ENCODE results near the gene DOCK10.

The DOCK10 gene

DNA sequence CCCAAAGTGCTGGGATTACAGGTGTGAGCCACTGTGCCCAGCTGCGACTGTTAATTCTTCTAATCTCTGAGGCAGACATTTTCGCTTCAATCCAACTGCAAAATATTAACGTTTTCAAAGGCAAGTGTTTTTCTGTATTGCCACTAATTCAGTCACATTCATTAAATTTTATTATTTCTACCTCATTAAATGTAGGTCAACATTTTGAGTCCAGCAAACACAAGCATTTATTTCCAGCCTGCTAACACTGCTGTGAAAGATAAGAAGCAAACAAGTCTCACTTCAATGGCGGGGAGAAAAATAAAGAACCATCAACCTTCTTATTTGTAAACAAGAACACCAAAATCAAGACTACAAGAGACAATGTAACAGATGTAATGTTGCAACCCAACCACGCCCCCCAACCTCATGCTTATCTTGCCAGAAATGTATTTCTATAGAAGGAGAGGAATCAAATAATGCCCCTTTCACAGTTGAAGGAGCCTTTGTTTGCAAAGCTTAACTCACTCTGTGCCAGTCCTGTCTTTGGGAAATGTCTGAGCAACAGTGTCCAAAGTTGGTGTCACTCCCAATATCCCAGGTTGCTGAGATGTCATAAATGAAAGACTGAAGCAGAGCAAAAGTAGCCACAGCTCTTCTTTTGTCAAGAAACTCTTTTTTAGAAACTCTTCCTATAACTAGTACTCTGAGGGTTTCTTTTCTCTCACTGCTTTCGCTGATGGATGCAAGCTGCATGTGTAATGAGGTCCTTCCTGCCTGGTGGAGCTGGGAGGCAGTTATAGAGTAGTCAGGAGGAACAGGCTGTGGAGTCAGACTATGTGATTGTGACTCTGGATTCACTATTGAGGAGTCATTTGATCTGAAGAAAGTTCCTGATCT lies 8.6 kb downstream of the DOCK10 start:
- peaks cover 47 to 75% of the 10 kb centered on the region in 2 donors for H3K4me1 Mint-ChIP-seq
- H3K27ac Mint-ChIP-seq = peak overlapping the region; percentile 52
- H3K27me3 Mint-ChIP-seq = no peaks in the 10 kb centered on the region
- ATAC-seq (replicated peaks) = no peak
- H3K36me3 Mint-ChIP-seq = peaks cover 55 to 67% of the 10 kb centered on the region in 2 donors
- no peak for DNase-seq
- peak overlapping the region; percentile 35 to 44 for H3K4me3 Mint-ChIP-seq
- H3K9me3 Mint-ChIP-seq = peaks cover 0 to 1% of the 10 kb centered on the region in 2 donors

DNA sequence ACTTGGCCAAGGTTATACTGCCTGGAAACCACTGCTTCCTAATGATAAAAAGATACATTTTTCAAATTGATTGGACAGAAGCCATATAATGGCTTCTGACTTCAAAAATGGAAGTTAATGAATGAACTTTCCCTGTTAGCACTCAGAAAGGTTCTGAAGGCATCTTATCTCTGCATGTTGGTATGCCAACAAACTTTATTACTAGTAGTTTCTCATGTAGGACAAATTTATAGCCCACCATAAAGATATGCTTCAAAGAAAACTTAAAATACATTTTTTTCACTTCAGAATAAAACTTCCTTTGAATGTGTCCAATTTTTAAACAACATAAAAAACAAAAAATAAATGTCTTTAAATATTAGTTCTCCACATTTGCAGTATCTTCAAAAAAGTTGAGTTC lies 10.0 kb downstream of the DOCK10 start:
- H3K4me3 Mint-ChIP-seq = peak overlapping the region; percentile 30 to 51
- H3K36me3 Mint-ChIP-seq = peaks cover 56 to 66% of the 10 kb centered on the region in 2 donors
- ATAC-seq (replicated peaks) (no peak), DNase-seq (no peak)
- peaks cover 0 to 1% of the 10 kb centered on the region in 2 donors for H3K9me3 Mint-ChIP-seq
- H3K4me1 Mint-ChIP-seq = peaks cover 51 to 75% of the 10 kb centered on the region in 2 donors
- no peaks in the 10 kb centered on the region for H3K27me3 Mint-ChIP-seq
- H3K27ac Mint-ChIP-seq = peak overlapping the region; percentile 34

DNA sequence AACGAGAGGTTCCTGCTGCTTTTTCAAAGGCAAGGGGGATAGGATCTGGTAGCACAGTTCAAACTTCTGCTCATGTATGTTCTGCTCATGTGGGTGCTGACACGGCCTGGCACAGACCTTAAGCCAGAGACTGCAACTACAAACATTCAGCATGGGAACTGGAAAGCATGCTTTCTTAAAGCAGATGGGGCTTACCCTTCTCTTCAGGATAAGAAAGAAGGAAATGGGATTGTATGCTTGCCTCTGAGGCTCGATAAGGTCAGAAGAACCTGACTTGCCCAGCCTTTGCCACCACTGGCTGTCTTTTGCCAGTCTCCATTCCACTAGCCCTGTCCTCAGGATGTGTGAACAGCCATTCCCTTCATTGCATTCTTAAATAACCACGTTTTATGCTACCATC lies 10.7 kb downstream of the DOCK10 start:
- DNase-seq (no peak), ATAC-seq (replicated peaks) (peak; percentile 82 to 84)
- peak overlapping the region; percentile 51 for H3K27ac Mint-ChIP-seq
- H3K36me3 Mint-ChIP-seq = peaks cover 53 to 66% of the 10 kb centered on the region in 2 donors
- peak overlapping the region; percentile 14 to 25 for H3K4me3 Mint-ChIP-seq
- H3K9me3 Mint-ChIP-seq = peaks cover 0 to 1% of the 10 kb centered on the region in 2 donors
- H3K4me1 Mint-ChIP-seq = peaks cover 50 to 75% of the 10 kb centered on the region in 2 donors
- no peaks in the 10 kb centered on the region for H3K27me3 Mint-ChIP-seq

DNA sequence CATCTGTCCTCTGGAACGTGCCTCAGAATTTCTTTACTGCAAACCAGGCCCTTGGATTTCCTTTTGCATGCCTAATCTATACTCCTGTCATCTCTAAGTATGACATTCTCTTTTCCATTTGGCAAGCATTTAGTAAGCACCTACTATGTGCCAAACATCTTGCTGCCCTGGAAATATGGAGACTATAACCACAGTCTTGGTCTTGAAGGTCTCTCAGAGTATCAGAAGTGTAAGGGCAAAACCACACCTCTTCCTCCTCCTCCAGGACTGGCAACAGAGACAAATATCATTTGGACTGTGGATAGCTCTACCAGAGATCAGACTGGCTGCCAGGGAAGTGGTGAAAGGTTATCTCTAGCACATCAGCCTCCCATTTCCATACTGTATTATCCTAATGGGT lies 11.4 kb downstream of the DOCK10 start:
- DNase-seq (no peak), ATAC-seq (replicated peaks) (no peak)
- H3K4me1 Mint-ChIP-seq = peaks cover 57 to 75% of the 10 kb centered on the region in 2 donors
- H3K9me3 Mint-ChIP-seq = peaks cover 0 to 1% of the 10 kb centered on the region in 2 donors
- peaks cover 51 to 66% of the 10 kb centered on the region in 2 donors for H3K36me3 Mint-ChIP-seq
- peak overlapping the region; percentile 14 to 25 for H3K4me3 Mint-ChIP-seq
- peak overlapping the region; percentile 51 for H3K27ac Mint-ChIP-seq
- no peaks in the 10 kb centered on the region for H3K27me3 Mint-ChIP-seq

DNA sequence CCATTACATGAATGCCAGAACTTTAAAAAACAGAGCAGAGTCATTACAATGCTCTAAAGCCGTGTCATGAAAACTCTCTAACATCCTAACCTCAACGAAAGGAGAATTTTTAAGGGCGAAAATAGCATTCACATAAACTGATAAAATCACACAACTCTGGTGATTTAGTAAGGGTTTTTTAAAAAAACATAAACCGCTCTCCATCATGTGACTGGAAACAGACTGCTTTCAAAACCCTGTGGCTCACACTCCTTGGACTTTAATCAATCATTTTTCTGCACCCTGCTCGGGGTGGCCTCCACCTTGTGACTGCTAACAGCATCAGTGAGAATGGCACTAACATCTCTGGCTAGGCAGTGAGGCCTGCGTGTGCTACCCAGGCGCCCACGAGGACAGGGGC lies 12.1 kb downstream of the DOCK10 start:
- Mint-ChIP-seq H3K4me3 (peak overlapping the region; percentile 37 to 61), H3K27me3 (no peaks in the 10 kb centered on the region), H3K4me1 (peaks cover 58 to 77% of the 10 kb centered on the region in 2 donors), H3K27ac (peak overlapping the region; percentile 81), H3K9me3 (no peaks in the 10 kb centered on the region), H3K36me3 (peaks cover 48 to 68% of the 10 kb centered on the region in 2 donors)
- no peak for ATAC-seq (replicated peaks)
- no peak for DNase-seq

DNA sequence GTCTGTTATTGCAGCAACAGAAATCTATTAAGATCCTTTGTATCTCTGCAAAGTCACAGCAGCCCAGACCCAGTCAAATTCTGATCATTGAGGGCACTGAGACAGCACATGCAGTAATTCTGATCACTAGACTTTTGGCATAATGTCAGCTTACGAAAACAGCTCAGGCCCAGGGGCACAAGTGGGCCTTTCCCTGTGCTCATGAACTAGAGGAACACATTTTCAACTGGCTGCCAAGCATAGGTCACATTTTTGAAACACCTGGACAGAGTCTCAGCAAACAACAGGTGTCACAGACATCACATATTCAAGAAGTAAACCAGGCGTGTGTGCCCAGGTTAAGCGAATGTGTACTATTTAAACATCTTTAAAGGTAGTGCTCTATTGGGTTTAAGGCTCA lies 13.7 kb downstream of the DOCK10 start:
- Mint-ChIP-seq H3K36me3 (peaks cover 35 to 59% of the 10 kb centered on the region in 2 donors), H3K4me3 (no peak overlapping the region), H3K4me1 (peaks cover 49 to 69% of the 10 kb centered on the region in 2 donors), H3K27me3 (no peaks in the 10 kb centered on the region), H3K9me3 (no peaks in the 10 kb centered on the region), H3K27ac (no peak overlapping the region)
- peak; percentile 44 to 63 for ATAC-seq (replicated peaks)
- no peak for DNase-seq

DNA sequence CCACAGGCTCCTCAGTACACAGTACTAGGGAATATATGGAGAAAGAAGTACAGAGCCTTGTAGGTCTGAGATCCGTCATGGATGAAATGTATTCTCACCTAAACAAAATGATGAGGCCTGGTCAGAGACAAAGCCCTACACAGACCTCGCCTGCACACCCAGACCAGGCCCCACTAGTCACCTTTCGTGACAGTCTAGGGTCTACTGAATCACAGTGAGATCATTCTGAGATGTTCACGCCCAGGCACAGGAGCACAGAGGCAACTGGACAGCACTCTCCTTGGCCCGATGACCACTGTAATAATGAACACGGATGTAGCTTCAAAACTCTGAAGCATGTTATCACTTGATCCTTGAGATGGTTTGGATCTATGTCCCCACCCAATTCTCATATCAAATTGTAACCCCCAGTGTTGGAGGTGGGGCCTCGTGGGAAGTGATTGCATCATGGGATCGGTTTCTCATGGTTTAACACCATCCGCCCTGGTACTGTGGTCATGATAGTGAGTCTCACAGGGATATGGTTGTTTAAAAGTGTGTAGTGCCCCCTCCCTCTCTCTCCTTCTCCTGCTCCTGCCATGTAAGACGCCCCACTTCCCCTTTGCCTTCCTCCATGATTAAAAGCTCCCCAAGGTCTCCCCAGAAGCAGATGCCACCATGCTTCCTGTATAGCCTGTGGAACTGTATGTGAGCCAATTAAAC lies 15.1 kb downstream of the DOCK10 start:
- peak overlapping the region; percentile 22 to 23 for H3K4me3 Mint-ChIP-seq
- ATAC-seq (replicated peaks) (no peak), DNase-seq (no peak)
- peaks cover 41 to 64% of the 10 kb centered on the region in 2 donors for H3K36me3 Mint-ChIP-seq
- no peaks in the 10 kb centered on the region for H3K9me3 Mint-ChIP-seq
- no peaks in the 10 kb centered on the region for H3K27me3 Mint-ChIP-seq
- H3K4me1 Mint-ChIP-seq = peaks cover 55 to 74% of the 10 kb centered on the region in 2 donors
- peak overlapping the region; percentile 90 for H3K27ac Mint-ChIP-seq

DNA sequence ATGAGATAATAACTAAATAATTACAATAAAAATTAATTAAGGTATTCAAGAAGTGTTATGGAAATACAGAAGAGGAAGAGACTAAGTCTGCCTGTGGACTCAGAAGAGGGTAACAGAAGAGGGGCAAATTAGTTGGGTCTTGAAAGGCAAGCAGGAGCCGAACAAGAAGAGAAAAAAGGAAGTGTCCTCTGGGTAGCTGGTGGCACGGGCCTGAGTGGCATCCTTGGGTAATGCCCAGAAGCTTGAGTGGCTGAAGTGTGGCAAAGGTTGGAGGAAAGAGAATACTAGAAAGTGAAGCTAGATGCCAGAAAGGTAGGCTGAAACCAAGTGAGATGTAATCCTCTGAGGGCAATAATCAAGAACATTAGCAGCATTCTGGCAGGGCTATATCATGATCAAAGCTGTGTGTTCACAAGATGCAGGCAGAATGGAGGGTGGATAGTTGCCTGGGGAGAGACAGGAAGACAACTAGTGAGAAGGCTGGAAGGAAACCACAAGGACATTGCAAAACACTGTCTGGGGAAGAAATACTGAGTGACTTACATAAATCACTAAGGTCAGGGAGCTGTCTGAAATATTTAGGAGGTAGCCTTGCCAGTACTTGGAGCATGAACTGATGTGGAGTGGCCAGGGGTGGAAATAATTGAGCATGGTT lies 16.2 kb downstream of the DOCK10 start:
- peak overlapping the region; percentile 18 to 53 for H3K4me3 Mint-ChIP-seq
- ATAC-seq (replicated peaks) (peak; percentile 60 to 70), DNase-seq (no peak)
- no peaks in the 10 kb centered on the region for H3K27me3 Mint-ChIP-seq
- H3K36me3 Mint-ChIP-seq = peaks cover 40 to 60% of the 10 kb centered on the region in 2 donors
- peak overlapping the region; percentile 31 for H3K27ac Mint-ChIP-seq
- peaks cover 48 to 65% of the 10 kb centered on the region in 2 donors for H3K4me1 Mint-ChIP-seq
- no peaks in the 10 kb centered on the region for H3K9me3 Mint-ChIP-seq

DNA sequence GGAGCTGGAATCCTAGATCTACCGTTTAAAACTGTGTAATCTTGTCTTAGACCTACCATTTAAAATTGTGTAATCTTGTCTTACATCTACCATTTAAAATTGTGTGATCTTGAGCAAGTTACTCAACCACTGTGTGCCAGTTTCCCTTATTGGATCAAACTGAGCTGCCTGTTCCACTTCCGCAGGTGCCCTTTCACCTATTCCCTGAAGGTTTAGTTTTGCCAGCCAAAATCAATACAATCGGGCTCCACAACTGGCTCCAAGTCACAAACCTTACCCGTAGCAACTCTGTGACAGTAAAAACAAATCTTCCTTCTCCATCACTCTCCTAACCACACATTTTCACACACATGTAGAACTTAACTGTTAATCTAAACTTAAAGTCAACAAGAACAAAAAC lies 20.1 kb downstream of the DOCK10 start:
- ATAC-seq (replicated peaks) (no peak), DNase-seq (no peak)
- Mint-ChIP-seq H3K36me3 (peaks cover 34 to 64% of the 10 kb centered on the region in 2 donors), H3K27ac (no peak overlapping the region), H3K4me3 (no peak overlapping the region), H3K27me3 (no peaks in the 10 kb centered on the region), H3K4me1 (peaks cover 45 to 68% of the 10 kb centered on the region in 2 donors), H3K9me3 (no peaks in the 10 kb centered on the region)

DNA sequence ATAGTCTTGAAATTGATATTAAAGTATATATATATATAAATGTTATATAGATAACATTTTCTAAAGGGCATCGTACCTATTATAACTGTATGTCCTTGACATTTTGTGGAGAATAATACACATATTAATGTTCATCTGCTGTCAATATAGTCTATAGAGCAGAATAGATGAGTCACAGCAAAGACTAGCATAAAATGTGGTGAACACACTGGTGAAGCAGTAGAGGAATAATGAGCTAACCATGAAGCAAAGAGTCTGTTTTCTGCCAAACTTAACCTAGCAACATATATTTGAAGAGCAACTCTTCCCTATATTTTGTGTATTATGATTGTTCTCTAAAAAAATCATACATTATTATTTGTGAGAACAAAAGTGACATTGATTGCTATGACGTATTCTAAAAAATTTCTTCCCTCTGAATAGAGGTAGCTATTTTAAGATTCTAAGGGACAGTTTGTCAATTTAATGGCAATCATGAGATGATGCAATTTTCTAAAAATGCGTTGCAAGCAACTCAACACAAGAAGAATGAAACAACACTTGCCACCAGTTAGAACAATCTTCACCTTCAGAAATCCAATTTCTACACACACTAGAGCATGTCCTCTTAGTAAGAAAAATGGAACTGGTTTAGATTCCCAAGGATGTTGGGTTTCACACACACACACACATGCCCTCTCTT lies 22.0 kb downstream of the DOCK10 start:
- Mint-ChIP-seq H3K4me1 (peaks cover 32 to 59% of the 10 kb centered on the region in 2 donors), H3K4me3 (no peak overlapping the region), H3K27ac (no peak overlapping the region), H3K9me3 (no peaks in the 10 kb centered on the region), H3K36me3 (peaks cover 29 to 54% of the 10 kb centered on the region in 2 donors), H3K27me3 (no peaks in the 10 kb centered on the region)
- ATAC-seq (replicated peaks) (no peak), DNase-seq (no peak)

DNA sequence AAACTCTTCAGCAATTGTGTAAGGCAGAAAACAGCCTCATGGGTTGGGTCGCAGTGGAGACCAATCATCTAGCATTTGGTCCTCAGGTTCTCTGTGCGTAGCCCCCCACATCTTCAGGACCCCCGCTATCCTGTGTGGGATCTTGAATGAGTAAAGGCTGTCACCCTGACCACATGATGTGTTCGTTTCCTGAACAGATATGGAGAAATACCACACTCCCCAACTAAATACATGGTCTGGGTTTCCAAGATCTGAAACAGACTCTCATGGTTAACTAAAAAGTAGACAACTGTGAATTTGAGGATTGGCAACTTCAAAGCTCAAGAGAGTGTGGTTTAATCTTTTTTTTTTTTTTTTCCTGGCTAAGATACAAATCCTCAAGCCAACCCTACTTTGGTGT lies 23.2 kb downstream of the DOCK10 start:
- DNase-seq (no peak), ATAC-seq (replicated peaks) (no peak)
- Mint-ChIP-seq H3K4me3 (no peak overlapping the region), H3K9me3 (no peaks in the 10 kb centered on the region), H3K36me3 (peaks cover 27 to 49% of the 10 kb centered on the region in 2 donors), H3K4me1 (peaks cover 28 to 57% of the 10 kb centered on the region in 2 donors), H3K27me3 (no peaks in the 10 kb centered on the region), H3K27ac (no peak overlapping the region)

DNA sequence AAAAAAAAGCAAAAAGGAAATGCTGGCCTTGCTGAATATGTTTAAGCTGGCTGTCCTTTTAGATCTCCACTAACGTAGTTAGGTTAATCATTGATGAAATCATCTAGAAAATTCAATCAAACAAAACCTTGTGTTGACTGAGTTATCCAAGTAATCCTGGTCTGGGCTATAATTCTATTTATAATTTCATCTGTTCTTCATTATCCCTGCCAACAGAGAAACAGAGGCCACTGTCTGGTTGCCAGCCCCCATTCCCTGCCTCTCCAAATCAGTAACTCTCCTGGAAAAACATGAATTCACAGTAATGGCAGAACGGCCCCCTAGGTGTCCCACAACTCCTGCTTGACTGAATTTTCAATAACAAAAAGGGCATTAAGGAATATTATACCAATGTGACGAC lies 24.6 kb downstream of the DOCK10 start:
- Mint-ChIP-seq H3K4me3 (no peak overlapping the region), H3K27me3 (no peaks in the 10 kb centered on the region), H3K4me1 (peaks cover 29 to 59% of the 10 kb centered on the region in 2 donors), H3K9me3 (no peaks in the 10 kb centered on the region), H3K27ac (no peak overlapping the region), H3K36me3 (peaks cover 20 to 52% of the 10 kb centered on the region in 2 donors)
- ATAC-seq (replicated peaks) = no peak
- DNase-seq = no peak

DNA sequence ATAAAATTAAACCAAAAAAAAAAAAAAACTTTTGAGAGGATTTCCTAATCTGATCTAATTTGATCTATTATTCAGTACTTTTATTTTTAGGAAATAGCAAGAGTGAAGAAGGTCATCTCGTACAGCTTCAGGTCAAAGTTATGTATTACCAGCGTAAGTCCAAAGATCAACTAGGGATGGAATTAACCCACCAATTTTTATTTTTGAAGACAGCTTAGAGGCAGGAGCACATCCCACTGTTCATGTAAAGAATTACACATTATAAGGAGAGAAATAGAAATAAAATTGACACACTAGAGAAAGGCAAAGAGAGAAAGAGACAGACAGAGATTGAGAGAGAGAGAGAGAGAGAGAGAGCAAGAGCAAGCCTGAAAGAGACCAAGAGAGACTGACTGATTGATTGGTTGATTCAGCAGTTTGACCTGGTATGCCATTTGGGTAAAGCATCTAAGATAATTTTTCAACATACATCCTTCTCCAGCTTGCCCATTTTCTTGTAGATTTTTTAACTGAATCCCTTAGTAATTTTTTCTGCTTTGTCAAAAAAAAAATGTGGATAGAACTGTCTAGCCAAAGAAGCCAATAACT lies 25.1 kb downstream of the DOCK10 start:
- Mint-ChIP-seq H3K27ac (peak overlapping the region; percentile 1), H3K36me3 (peaks cover 15 to 48% of the 10 kb centered on the region in 2 donors), H3K4me3 (no peak overlapping the region), H3K27me3 (no peaks in the 10 kb centered on the region), H3K9me3 (no peaks in the 10 kb centered on the region), H3K4me1 (peaks cover 25 to 54% of the 10 kb centered on the region in 2 donors)
- DNase-seq = no peak
- ATAC-seq (replicated peaks) = no peak

Data from stimulated activated naive B cell treated with anti-CD40 and anti-IgM and Interleukin-4, amounts not matched to agents 10 μg/mL and 1 μg/mL and 100 μg/mL, for 72 hours (primary cell).